GM12878 (cell line): ENCODE results near the gene TIA1. TPM values are rescaled to one million over a fixed set of nuclear protein-coding genes. Genes with fewer than 3 reads are reported as not detected.
A peak's percentile ranks its signal among the peaks of the same experiment; 100 is the strongest.

ENCODE experiments used
- ATF7 ChIP-seq: fragments of 450-650 bp; IDR thresholded peaks from 2 replicates; pipeline ENCODE4 v1.6.1; 2016; ENCODE audit warnings: low read depth, mild to moderate bottlenecking
- BCL11A ChIP-seq: IDR thresholded peaks from 2 replicates; pipeline ENCODE4 v1.6.1; 2011; ENCODE audit warnings: low read depth, low read length
- CHD2 ChIP-seq: IDR thresholded peaks from 2 replicates; pipeline ENCODE4 v1.6.1; 2011; ENCODE audit warnings: low read depth, low read length, improper control_type of control experiment, borderline replicate concordance
- CHD4 ChIP-seq: fragments of 200-600 bp; sonication (generic); IDR thresholded peaks from 2 replicates; pipeline ENCODE4 v1.6.1; 2016; ENCODE audit warnings: mild to moderate bottlenecking
- CUX1 ChIP-seq: IDR thresholded peaks from 2 replicates; pipeline ENCODE4 v1.6.1; 2012; ENCODE audit warnings: improper control_type of control experiment, low read depth, low read length; ENCODE audit not compliant: insufficient replicate concordance
- ELK1 ChIP-seq: IDR thresholded peaks from 2 replicates; pipeline ENCODE4 v1.6.1; 2012; ENCODE audit warnings: low read depth, low read length, improper control_type of control experiment
- ESRRA ChIP-seq: IDR thresholded peaks from 2 replicates; pipeline ENCODE4 v1.6.1; 2012; ENCODE audit warnings: mild to moderate bottlenecking, low read length, improper control_type of control experiment
- GABPA ChIP-seq: IDR thresholded peaks from 2 replicates; pipeline ENCODE4 v1.6.1; 2014; ENCODE audit warnings: antibody characterized with exemption, low read depth, mild to moderate bottlenecking, inconsistent platforms
- HDAC6 ChIP-seq: fragments of 200-600 bp; sonication (generic); IDR thresholded peaks from one replicate; pipeline ENCODE4 v1.8.0; 2017; ENCODE audit warnings: antibody characterized with exemption; ENCODE audit not compliant: unreplicated experiment
- IRF4 ChIP-seq: IDR thresholded peaks from 2 replicates; pipeline ENCODE4 v1.6.1; 2011; ENCODE audit warnings: low read depth, low read length
- LARP7 ChIP-seq: fragments of 450-650 bp; IDR thresholded peaks from 2 replicates; pipeline ENCODE4 v1.6.1; 2017; ENCODE audit warnings: mild to moderate bottlenecking
- NBN ChIP-seq: fragments of 450-650 bp; IDR thresholded peaks from 2 replicates; pipeline ENCODE4 v1.6.1; 2016
- NFIC ChIP-seq: IDR thresholded peaks from 2 replicates; pipeline ENCODE4 v1.6.1; 2012; ENCODE audit warnings: low read depth, mild to moderate bottlenecking, inconsistent platforms, low read length, moderate library complexity
- NFXL1 ChIP-seq: fragments of 450-650 bp; IDR thresholded peaks from 2 replicates; pipeline ENCODE4 v1.6.1; 2017; ENCODE audit warnings: antibody characterized with exemption, mild to moderate bottlenecking, borderline replicate concordance
- NFYA ChIP-seq: IDR thresholded peaks from 2 replicates; pipeline ENCODE4 v1.6.1; 2011; ENCODE audit warnings: low read depth, mild to moderate bottlenecking, low read length, improper control_type of control experiment, borderline replicate concordance
- NR2C1 ChIP-seq: fragments of 450-650 bp; IDR thresholded peaks from 2 replicates; pipeline ENCODE4 v1.6.1; 2017; ENCODE audit warnings: antibody characterized with exemption, mild to moderate bottlenecking, moderate library complexity
- POLR2AphosphoS2 ChIP-seq: IDR thresholded peaks from 2 replicates; pipeline ENCODE4 v1.6.1; 2011; ENCODE audit warnings: low read depth, mild to moderate bottlenecking, low read length, improper control_type of control experiment, moderate library complexity
- POU2F2 ChIP-seq: IDR thresholded peaks from 3 replicates; pipeline ENCODE4 v1.6.1; 2011; ENCODE audit warnings: low read depth, mild to moderate bottlenecking, low read length, borderline replicate concordance
- RBBP5 ChIP-seq: fragments of 200-600 bp; sonication (generic); conservative IDR thresholded peaks from 2 replicates; pipeline ENCODE4 v1.6.1; 2016
- SMAD1 ChIP-seq: fragments of 450-650 bp; IDR thresholded peaks from 2 replicates; pipeline ENCODE4 v1.6.1; 2018; ENCODE audit warnings: mild to moderate bottlenecking, low read depth; ENCODE audit not compliant: partially characterized antibody
- SMC3 ChIP-seq: IDR thresholded peaks from 2 replicates; pipeline ENCODE4 v1.6.1; 2011; ENCODE audit warnings: low read length, improper control_type of control experiment, borderline replicate concordance
- STAT3 ChIP-seq: IDR thresholded peaks from 2 replicates; pipeline ENCODE4 v1.6.1; 2011; ENCODE audit warnings: low read depth, low read length, improper control_type of control experiment
- SUPT20H ChIP-seq: IDR thresholded peaks from 2 replicates; pipeline ENCODE4 v1.6.1; 2011; ENCODE audit warnings: low read depth, mild to moderate bottlenecking, low read length, moderate library complexity, borderline replicate concordance; ENCODE audit not compliant: control insufficient read depth
- TAF1 ChIP-seq: IDR thresholded peaks from 2 replicates; pipeline ENCODE4 v1.6.1; 2011; ENCODE audit warnings: mild to moderate bottlenecking, low read depth, low read length, borderline replicate concordance
- USF1 ChIP-seq: IDR thresholded peaks from 2 replicates; pipeline ENCODE4 v1.6.1; 2011; ENCODE audit warnings: borderline replicate concordance, low read depth, mild to moderate bottlenecking, moderate library complexity, mixed read lengths, low read length; ENCODE audit not compliant: insufficient read depth; ENCODE audit errors: extremely low read length
- ZNF24 ChIP-seq: fragments of 450-650 bp; IDR thresholded peaks from 2 replicates; pipeline ENCODE4 v1.6.1; 2017; ENCODE audit warnings: antibody characterized with exemption, mild to moderate bottlenecking
- ZSCAN29 ChIP-seq: fragments of 450-650 bp; IDR thresholded peaks from 2 replicates; pipeline ENCODE4 v1.6.1; 2017; ENCODE audit warnings: mild to moderate bottlenecking, moderate library complexity
- polyA plus RNA-seq, 11 experiments: library from polyadenylated mRNA; depleted of rRNA in 4 of 11; unstranded in 6 of 11; stranded (reverse) in 5 of 11; fragments of >200 nt; fragmentation: Nextera tagmentation in 4 of 11; fragmentation: Illumina TruSeq in 1 of 11; extraction: Ambion mirVana in 4 of 11; extraction: Trizol in 1 of 11; gene quantifications; 1 replicate in 1 of 11; 2 replicates in 10 of 11; pipeline versions ENCODE4 v1.2.1 to v1.2.3, GENCODE V29; 2011 to 2016; ENCODE audit warnings: inconsistent platforms in 2 of 11, missing spikeins in 2 of 11, low read depth in 1 of 11
- total RNA-seq, 4 experiments: library from RNA; depleted of rRNA in 3 of 4; stranded (reverse); fragments of >200 nt in 3 of 4; fragmentation: Illumina TruSeq in 1 of 4; extraction: Trizol in 1 of 4; gene quantifications; 2 replicates each; pipeline versions ENCODE4 v1.2.1 to v1.2.3, GENCODE V29; 2013 to 2021

The TIA1 gene
- total and polyA plus RNA-seq, 10 of the 15 experiments (the other 5 are each of a cell fraction or from before 2014, with no cell fraction given): 21.5 to 155 (median 67.0) TPM

- TF ChIP-seq ATF7: peak; percentile 73
- TF ChIP-seq CHD4: no peak
- TF ChIP-seq ELK1: no peak
- TF ChIP-seq USF1: no peak
- peak; percentile 46 for TF ChIP-seq NR2C1
- TF ChIP-seq SMAD1: peak; percentile 97
- TF ChIP-seq POLR2AphosphoS2: no peak
- no peak for TF ChIP-seq SMC3
- 0 out of 2 replicates have a peak, but pooled peaks have one; percentile 3 for TF ChIP-seq ZSCAN29
- TF ChIP-seq NFYA: no peak
- no peak for TF ChIP-seq NFXL1
- TF ChIP-seq NFIC: peak; percentile 90
- TF ChIP-seq CUX1: peak; percentile 77
- TF ChIP-seq TAF1: peak; percentile 83
- TF ChIP-seq POU2F2: peak; percentile 70; the same call in 2 of the 3 replicates
- peak; percentile 56; the same call in 1 of the 2 replicates for TF ChIP-seq CHD2
- TF ChIP-seq ESRRA: no peak
- peak; percentile 83 for TF ChIP-seq NBN
- TF ChIP-seq GABPA: no peak
- no peak for TF ChIP-seq SUPT20H
- no peak for TF ChIP-seq RBBP5
- peak; percentile 95 for TF ChIP-seq BCL11A
- TF ChIP-seq ZNF24: peak; percentile 89
- no peak; the same call in 1 of the 2 replicates for TF ChIP-seq STAT3
- TF ChIP-seq HDAC6: no peak
- TF ChIP-seq IRF4: peak; percentile 87
- no peak; the same call in 1 of the 2 replicates for TF ChIP-seq LARP7
These were observed 87.3 kb downstream of the TIA1 start (continued) for GRCh38 chr2:70161069-70161534.
